MCF 10A (cell line): Measurements from ENCODE around the gene RAB1A. TPM values are rescaled to one million over a fixed set of nuclear protein-coding genes. Genes with fewer than 3 reads are reported as not detected.

Source experiments
- BruUV-seq: library from RNA; stranded (reverse); fragments of 400-500 nt; replicated peaks from 2 replicates; lab custom pipeline; 2021; lab: Mats Ljungman, UMichigan
- CTCF ChIA-PET: fragments of 300-600 bp; sonication (Branson Sonifier 250); formaldehyde crosslinking; extraction: SDS; loops from one replicate; lab custom pipeline; 2021; ENCODE audit warnings: antibody characterized with exemption, inconsistent platforms; lab: Yijun Ruan, JAX
- POLR2A ChIA-PET: fragments of 300-600, 350-650 bp; sonication (Branson Sonifier 250); formaldehyde crosslinking; extraction: SDS; loops from one replicate; lab custom pipeline; 2020; ENCODE audit warnings: antibody characterized with exemption, inconsistent platforms; lab: Yijun Ruan, JAX
- DNase-seq: peaks from one replicate; pipeline ENCODE4 v3.0.0-alpha.2; 2018; ENCODE audit not compliant: unreplicated experiment
- H3K27ac Mint-ChIP-seq: one replicate; pipeline ENCODE4 v1.8.0; 2022; ENCODE audit warnings: mild to moderate bottlenecking, low read depth, mixed read lengths; ENCODE audit not compliant: unreplicated experiment
- H3K27me3 Mint-ChIP-seq: one replicate; pipeline ENCODE4 v1.8.0; 2022; ENCODE audit warnings: mixed read lengths; ENCODE audit not compliant: insufficient read depth, unreplicated experiment
- H3K36me3 Mint-ChIP-seq: one replicate; pipeline ENCODE4 v1.8.0; 2022; ENCODE audit warnings: mild to moderate bottlenecking, moderate library complexity, mixed read lengths; ENCODE audit not compliant: insufficient read depth, unreplicated experiment
- H3K4me1 Mint-ChIP-seq: one replicate; pipeline ENCODE4 v1.8.0; 2022; ENCODE audit warnings: mixed read lengths; ENCODE audit not compliant: insufficient read depth, unreplicated experiment
- H3K4me3 Mint-ChIP-seq: one replicate; pipeline ENCODE4 v1.8.0; 2022; ENCODE audit warnings: mild to moderate bottlenecking, moderate library complexity, mixed read lengths; ENCODE audit not compliant: unreplicated experiment
- H3K9me3 Mint-ChIP-seq: one replicate; pipeline ENCODE4 v1.8.0; 2022; ENCODE audit warnings: mixed read lengths; ENCODE audit not compliant: unreplicated experiment
- CTCF ChIP-seq: fragments of 200-600 bp; IDR thresholded peaks from one replicate; pipeline ENCODE4 v1.8.0; 2022; ENCODE audit warnings: antibody characterized with exemption, mild to moderate bottlenecking; ENCODE audit not compliant: unreplicated experiment
- intact Hi-C: fragments of 100-400 bp; cut with micrococcal nuclease; formaldehyde crosslinking; loops from 2 replicates; pipeline ENCODE4 v1.14.1; 2022
- total RNA-seq: library from RNA; stranded (reverse); gene quantifications from 2 replicates; pipeline ENCODE4 v1.2.3, GENCODE V29; 2022

RAB1A gene
- total RNA-seq, 1 experiment from 2014 or later = 131 TPM

DNA sequence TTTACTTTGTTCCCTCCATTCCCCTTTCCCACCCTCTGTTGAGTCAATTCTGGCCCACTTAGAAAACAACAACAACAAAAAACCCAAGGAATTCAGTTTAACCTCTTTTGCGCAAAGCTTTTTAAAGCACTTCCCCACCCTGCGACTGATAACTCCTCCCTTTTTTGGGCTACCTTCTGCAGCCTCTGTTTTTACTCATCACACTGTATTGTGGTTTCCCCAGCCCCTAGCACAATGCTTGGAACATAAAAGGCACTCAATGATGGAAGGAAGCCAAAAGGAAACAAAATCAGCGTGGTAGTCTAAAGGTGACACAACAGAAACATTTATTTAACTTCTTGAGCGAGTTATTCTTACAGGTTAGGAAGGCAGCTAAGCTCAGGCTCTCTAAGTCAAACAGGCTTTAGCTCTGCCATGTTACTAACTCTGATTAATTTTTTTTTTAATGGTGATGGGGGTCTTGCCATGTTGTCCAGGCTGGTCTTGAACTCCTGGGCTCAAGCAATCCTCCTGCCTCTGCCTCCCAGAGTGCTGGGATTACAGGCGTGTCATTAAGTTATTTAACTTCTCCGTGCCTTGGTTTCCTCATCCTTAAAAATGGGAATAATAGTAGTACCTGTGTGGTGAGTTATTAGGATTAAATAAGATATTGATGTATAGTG, 72.4 kb downstream of the RAB1A start:
- Mint-ChIP-seq H3K4me3 (peak overlapping the region; percentile 90), H3K27ac (peak overlapping the region; percentile 41), H3K27me3 (no peaks in the 10 kb centered on the region), H3K4me1 (peaks cover 15% of the 10 kb centered on the region), H3K9me3 (no peaks in the 10 kb centered on the region), H3K36me3 (no peaks in the 10 kb centered on the region)
- BruUV-seq = TSS peak; percentile 42
- CTCF ChIA-PET = interaction anchor here (0.6 to 1.5 kb wide), 7 partner anchors 8 to 516 kb away, joined by 3 to 9 read pairs (median 3); no protein-coding TSS in a partner anchor
- no peak for TF ChIP-seq CTCF
- peak; percentile 66 for DNase-seq
- intact Hi-C loops = loop anchor here (2.0 to 5.0 kb wide), 2 partner anchors 110 to 129 kb away; no protein-coding TSS in a partner anchor
- POLR2A ChIA-PET = interaction anchor here (0.7 to 5.2 kb wide), 10 partner anchors 8 to 516 kb away, joined by 3 to 72 read pairs (median 6); partner anchors contain the start of genes ACTR2 and RAB1A

DNA sequence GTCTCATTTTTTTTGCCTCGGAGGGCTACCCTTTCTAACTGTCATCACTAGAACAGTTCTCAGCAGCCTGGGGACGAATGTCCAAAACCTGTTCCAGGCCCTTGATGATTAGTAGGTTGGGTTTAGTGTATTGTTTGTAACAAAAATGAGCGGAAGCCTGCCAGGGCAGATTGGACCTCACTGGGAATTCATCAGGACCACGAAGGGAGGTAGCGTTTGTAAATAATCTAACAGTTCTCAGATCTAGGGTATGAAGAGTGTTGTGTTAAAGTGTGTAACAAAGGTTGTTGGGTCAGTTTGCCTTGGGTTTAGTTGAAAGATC, 72.9 kb downstream of the RAB1A start:
- CTCF ChIA-PET = interaction anchor here (0.6 to 1.5 kb wide), 6 partner anchors 8 to 136 kb away, joined by 3 to 9 read pairs (median 4); no protein-coding TSS in a partner anchor
- POLR2A ChIA-PET = interaction anchor here (0.7 to 5.2 kb wide), 12 partner anchors 9 to 517 kb away, joined by 3 to 72 read pairs (median 4); partner anchors contain the start of genes ACTR2 and RAB1A
- no TSS peak for BruUV-seq
- Mint-ChIP-seq H3K4me1 (peaks cover 15% of the 10 kb centered on the region), H3K36me3 (no peaks in the 10 kb centered on the region), H3K27me3 (no peaks in the 10 kb centered on the region), H3K9me3 (no peaks in the 10 kb centered on the region), H3K27ac (peak overlapping the region; percentile 41), H3K4me3 (peak overlapping the region; percentile 90)
- no peak for DNase-seq
- TF ChIP-seq CTCF = no peak
- intact Hi-C loops = loop anchor here (2.0 to 5.0 kb wide), 2 partner anchors 110 to 130 kb away; no protein-coding TSS in a partner anchor

GRCh38 chr2:65056215-65057053, 73.5 kb downstream of the RAB1A start, which contains the start of gene CEP68:
TSS of gene CEP68 (plus strand) at chr2:65056416. CDS start at chr2:65069445, 13,029 bp downstream.
- CTCF ChIA-PET = interaction anchor here (0.6 to 2.8 kb wide), 12 partner anchors 8 to 517 kb away, joined by 3 to 13 read pairs (median 3); no protein-coding TSS in a partner anchor
- Mint-ChIP-seq H3K4me3 (peak within 1 kb of the TSS; percentile 90), H3K27ac (peak within 1 kb of the TSS; percentile 41), H3K36me3 (no peaks in the 10 kb centered on the region), H3K4me1 (peaks cover 10% of the 10 kb centered on the region), H3K27me3 (no peaks in the 10 kb centered on the region), H3K9me3 (no peaks in the 10 kb centered on the region)
- no peak for TF ChIP-seq CTCF
- peak; percentile 97 for DNase-seq
- intact Hi-C loops = loop anchor here (2.0 to 5.0 kb wide), 2 partner anchors 111 to 130 kb away; no protein-coding TSS in a partner anchor
- POLR2A ChIA-PET = interaction anchor here (0.5 to 5.2 kb wide), 30 partner anchors 9 to 1184 kb away, joined by 3 to 72 read pairs (median 4); partner anchors contain the start of genes ACTR2 and RAB1A
- BruUV-seq = no TSS peak
